Esophagus mucosa (tissue), 1 donor: Measurements from ENCODE around the gene F8A2. TPM values are rescaled to one million over a fixed set of nuclear protein-coding genes. Genes with fewer than 3 reads are reported as not detected.
A peak's percentile ranks its signal among the peaks of the same experiment; 100 is the strongest.
"Not testable (repeated sequence)": the region's sequence is repeated elsewhere in the genome, so short reads cannot be mapped to it uniquely, and the experiment has no call there.

ENCODE experiments used
- ATAC-seq: fragments of 200-7000 bp; cut with Tn5 transposase; one replicate; pipeline ENCODE4 v1.9.1; 2020
- total RNA-seq: library from RNA; stranded (reverse); gene quantifications from one replicate; pipeline ENCODE4 v1.2.4, GENCODE V29; 2023
- donor health status: DM: yes; HTN: yes; CAD: no.

The F8A2 gene
- total RNA-seq: not detected

GRCh38 chrX:155381843-155382528 is at the start of gene F8A2:
Gene F8A2 (plus strand): TSS chrX:155382095. CDS start chrX:155382115, 20 bp downstream.
- peak; percentile 76 for ATAC-seq

DNA sequence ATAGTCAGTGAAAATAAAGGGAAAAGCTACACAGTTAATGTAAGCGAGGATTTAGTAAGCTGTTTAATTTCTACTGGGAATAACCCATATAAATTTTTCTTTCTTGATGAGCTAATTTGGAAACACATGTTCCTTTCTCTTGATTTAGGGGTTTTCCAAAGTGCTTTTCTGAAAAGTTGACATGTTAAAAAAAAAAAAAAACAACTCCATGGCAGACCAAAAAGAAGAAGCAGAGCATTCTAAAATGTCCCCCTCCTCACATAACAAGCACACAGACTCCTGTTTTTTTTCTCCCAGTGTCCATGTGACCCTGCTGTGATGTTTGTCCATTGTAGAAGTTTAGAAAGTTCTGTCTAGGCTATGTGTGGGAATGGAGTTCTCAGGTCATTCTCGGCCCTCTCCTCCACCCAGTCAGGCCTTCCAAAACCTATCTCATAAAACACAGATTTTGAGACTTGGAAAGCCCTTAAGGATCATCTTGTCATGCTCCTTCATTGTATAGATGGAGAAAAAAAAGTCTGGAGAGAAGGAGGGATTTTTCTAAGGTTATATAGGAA is 48.3 kb upstream of the F8A2 start:
- ATAC-seq: no peak

DNA sequence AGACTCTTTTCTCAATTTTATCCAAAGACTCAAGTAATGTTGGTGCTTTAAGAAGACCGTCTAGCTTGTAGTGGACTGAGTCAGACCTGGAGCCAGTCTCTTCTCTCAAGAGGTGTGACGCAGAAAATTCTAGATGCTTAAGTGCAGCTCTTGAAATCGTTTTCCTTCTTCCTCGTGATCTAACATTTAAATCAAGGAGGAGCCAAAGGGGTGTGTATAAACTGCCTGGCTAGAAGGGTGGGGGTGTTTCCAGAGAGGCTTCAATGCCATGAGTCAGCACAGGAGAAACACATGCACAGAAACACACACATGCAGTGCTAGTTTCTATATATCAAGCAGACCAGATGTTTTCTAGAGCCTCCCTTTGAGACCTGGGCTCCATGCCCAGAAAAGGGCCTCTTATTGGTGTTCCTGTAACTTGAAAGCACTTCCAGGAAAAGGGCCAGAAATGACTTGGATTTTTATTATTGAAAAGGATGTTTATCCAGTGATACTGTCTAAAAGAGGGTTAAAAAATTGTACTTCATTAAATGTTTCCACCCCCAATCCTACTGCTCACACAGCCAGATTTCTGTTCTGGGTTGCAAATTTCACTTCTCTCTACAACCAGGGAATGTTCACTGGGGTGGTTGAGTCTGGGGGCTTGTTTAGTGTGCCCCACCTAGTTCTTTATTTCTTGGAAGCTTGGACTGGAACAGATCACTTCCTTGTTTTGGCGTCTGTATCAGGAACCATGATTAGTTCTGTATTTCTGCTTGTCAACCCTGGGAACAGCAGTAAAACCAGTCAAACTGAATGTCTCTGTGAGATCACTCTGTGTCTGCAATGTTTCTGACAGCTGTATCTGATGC is 47.2 kb upstream of the F8A2 start, which contains the start of gene CLIC2:
Gene CLIC2 (minus strand): TSS at position 129 of the 851 bp plus-strand sequence. CDS start 187 bp downstream, outside the sequence.
- peak; percentile 97 for ATAC-seq

DNA sequence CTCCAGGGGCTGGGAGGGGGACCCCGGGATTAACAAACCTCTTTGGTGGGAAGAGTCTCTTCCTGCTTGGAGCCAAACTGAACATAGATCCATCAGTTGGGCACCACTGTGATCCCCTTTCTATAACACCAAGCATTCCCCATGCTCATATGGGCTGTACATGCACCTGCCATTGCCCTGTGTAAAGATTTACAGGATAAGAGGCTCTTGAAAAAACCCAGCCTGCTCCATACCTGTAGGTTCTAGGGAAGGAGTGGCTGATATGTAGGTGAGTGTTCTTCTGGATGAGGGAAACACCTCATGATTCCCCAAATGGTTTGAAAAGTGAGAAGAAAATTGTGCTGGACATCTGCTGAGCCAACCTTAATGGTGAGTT is 46.6 kb upstream of the F8A2 start:
- peak; percentile 9 for ATAC-seq

GRCh38 chrX:155345689-155346088 is 36.2 kb upstream of the F8A2 start:
- not testable (repeated sequence) for ATAC-seq

- ATAC-seq: not testable (repeated sequence)
Observed at GRCh38 chrX:155349448-155349847, 32.4 kb upstream of the F8A2 start.

DNA sequence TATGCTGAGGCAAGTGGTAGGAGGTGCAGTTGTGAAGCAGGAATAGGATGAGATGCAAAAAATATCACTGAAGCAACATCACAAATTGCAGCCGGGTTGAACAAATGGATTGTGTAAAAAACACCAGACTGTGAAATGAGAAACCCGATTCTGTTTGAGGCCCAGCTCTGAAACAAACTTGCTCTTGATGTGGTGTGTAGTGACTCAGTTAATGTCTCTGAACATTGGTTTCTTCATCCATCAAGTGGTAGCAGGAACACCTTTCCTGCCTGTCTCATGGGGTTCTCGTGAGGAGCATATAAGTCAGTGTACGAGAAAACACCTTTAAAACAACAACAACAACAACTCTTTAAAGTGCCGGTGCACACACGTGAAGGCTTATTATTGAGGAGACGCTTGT is 18.2 kb upstream of the F8A2 start:
- not testable (repeated sequence) for ATAC-seq

GRCh38 chrX:155373777-155374458 is 8.0 kb upstream of the F8A2 start:
- not testable (repeated sequence) for ATAC-seq

- not testable (repeated sequence) for ATAC-seq
Observed at GRCh38 chrX:155379802-155380201, 2.1 kb upstream of the F8A2 start.

- peak; percentile 64 for ATAC-seq
Observed at GRCh38 chrX:155382529-155382967, 653 bp downstream of the F8A2 start.

DNA sequence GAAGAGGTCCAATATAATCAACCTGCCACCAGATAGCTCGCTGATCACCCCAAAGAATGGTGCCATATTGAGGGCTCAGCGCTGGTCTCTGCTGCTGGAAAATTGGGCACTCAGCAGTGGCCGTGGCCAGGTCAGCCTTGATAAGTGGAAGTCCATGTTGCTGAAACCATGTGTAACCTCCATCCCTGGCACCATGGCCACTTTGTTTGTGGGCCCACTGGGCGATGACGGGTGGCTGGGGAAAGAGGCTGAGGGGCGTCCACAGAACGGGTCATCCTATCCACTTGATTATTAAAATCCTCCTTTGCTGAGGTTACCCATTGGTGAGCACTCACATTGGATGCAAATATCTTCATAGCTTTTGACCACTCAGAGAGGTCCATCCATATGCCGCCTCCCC is 7.7 kb downstream of the F8A2 start:
- no peak for ATAC-seq

GRCh38 chrX:155394747-155395276 is 12.9 kb downstream of the F8A2 start:
- ATAC-seq: not testable (repeated sequence)

DNA sequence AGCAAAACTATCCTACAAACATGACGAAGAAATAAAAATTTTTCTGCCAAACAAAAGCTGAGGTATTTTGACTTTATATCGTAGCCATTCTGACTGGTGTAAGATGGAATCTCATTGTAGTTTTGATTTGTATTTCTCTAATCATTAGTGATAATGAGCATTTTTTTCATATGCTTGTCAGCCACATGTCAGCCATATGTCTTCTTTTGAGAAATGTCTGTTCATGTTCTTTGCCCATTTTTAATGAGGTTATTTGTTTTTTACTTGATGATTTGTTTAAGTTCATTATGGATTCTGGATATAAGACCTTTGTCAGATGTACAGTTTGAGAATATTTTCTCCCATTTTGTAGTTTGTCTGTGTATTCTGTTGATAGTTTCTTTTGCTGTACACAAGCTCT is 24.5 kb downstream of the F8A2 start:
- ATAC-seq: no peak

- ATAC-seq: no peak
Observed at GRCh38 chrX:155417769-155418168, 35.9 kb downstream of the F8A2 start.

Other genes starting within 250 kb of the F8A2 start
- gene VBP1, start 165.6 kb upstream of the F8A2 start, total RNA-seq: 30.7 TPM
- not detected for gene RAB39B, start 117.6 kb upstream of the F8A2 start, total RNA-seq
- gene CLIC2, start 47.5 kb upstream of the F8A2 start, total RNA-seq: 2.5 TPM
- gene F8A3, start 76.5 kb downstream of the F8A2 start, total RNA-seq: 2.3 TPM
- 0.52 TPM for gene SPRY3, start 230.5 kb downstream of the F8A2 start, total RNA-seq
- 11.5 TPM for gene TMLHE, start 230.9 kb downstream of the F8A2 start, total RNA-seq